IMR-90 (cell line): ENCODE results near the gene PDZD2. TPM values are rescaled to one million over a fixed set of nuclear protein-coding genes. Genes with fewer than 3 reads are reported as not detected.

Experiments used
- ATAC-seq: fragments of 200-7000 bp; cut with Tn5 transposase; 2 replicates; pipeline ENCODE4 v1.9.1; 2020; ENCODE audit warnings: low read depth, mild to moderate bottlenecking, moderate library complexity
- BruUV-seq: library from RNA; stranded (reverse); fragments of 400-500 nt; replicated peaks from 2 replicates; lab custom pipeline; 2021; lab: Mats Ljungman, UMichigan
- CTCF ChIA-PET: fragments of 300-600 bp; formaldehyde crosslinking; extraction: SDS; loops from one replicate; lab custom pipeline; 2021; ENCODE audit warnings: antibody characterized with exemption; lab: Yijun Ruan, JAX
- POLR2A ChIA-PET: fragments of 300-600 bp; sonication (Branson Sonifier 250); formaldehyde crosslinking; loops from one replicate; lab custom pipeline; 2022; ENCODE audit warnings: antibody characterized with exemption; ENCODE audit not compliant: unreplicated experiment; lab: Charles Lee
- DNase-seq: peaks from one replicate; pipeline ENCODE4 v3.0.0; 2013
- H2AFZ ChIP-seq: replicated peaks from 2 replicates; pipeline ENCODE3; 2013; ENCODE audit warnings: low read length, mild to moderate bottlenecking; ENCODE audit not compliant: poor library complexity
- H2AK5ac ChIP-seq: 2 replicates; pipeline ENCODE4 v1.6.1; 2013; ENCODE audit warnings: low read depth, low read length, inconsistent platforms
- H2AK9ac ChIP-seq: replicated peaks from 2 replicates; pipeline ENCODE3; 2013; ENCODE audit warnings: mild to moderate bottlenecking, low read depth, low read length, moderate library complexity; ENCODE audit not compliant: poor library complexity
- H2BK120ac ChIP-seq: 2 replicates; pipeline ENCODE4 v1.6.1; 2013; ENCODE audit warnings: low read depth, low read length, inconsistent platforms
- H2BK15ac ChIP-seq: 3 replicates; pipeline ENCODE4 v1.6.1; 2013; ENCODE audit warnings: low read depth, low read length, inconsistent platforms
- H2BK20ac ChIP-seq: 2 replicates; pipeline ENCODE4 v1.6.1; 2013; ENCODE audit warnings: low read depth, mild to moderate bottlenecking, inconsistent platforms, low read length, moderate library complexity
- H2BK5ac ChIP-seq: 2 replicates; pipeline ENCODE4 v1.6.1; 2013; ENCODE audit warnings: mild to moderate bottlenecking, low read depth, low read length, inconsistent platforms; ENCODE audit not compliant: poor library complexity, severe bottlenecking
- H3K14ac ChIP-seq: replicated peaks from 2 replicates; pipeline ENCODE4 v1.6.1; 2013; ENCODE audit warnings: low read depth, low read length, inconsistent platforms
- H3K18ac ChIP-seq: 2 replicates; pipeline ENCODE4 v1.6.1; 2013; ENCODE audit warnings: low read depth, low read length, control low read depth
- H3K23ac ChIP-seq: 2 replicates; pipeline ENCODE4 v1.6.1; 2013; ENCODE audit warnings: low read depth, low read length, inconsistent platforms
- H3K27ac ChIP-seq: 2 replicates; pipeline ENCODE4 v1.5.1; 2013; ENCODE audit warnings: mild to moderate bottlenecking, control low read depth, low read length; ENCODE audit not compliant: insufficient read depth
- H3K27me3 ChIP-seq: 2 replicates; pipeline ENCODE4 v1.6.1; 2013; ENCODE audit warnings: low read length; ENCODE audit not compliant: control insufficient read depth, insufficient read depth
- H3K36me3 ChIP-seq: 2 replicates; pipeline ENCODE4 v1.6.1; 2013; ENCODE audit warnings: low read length, mixed read lengths; ENCODE audit not compliant: control insufficient read depth, insufficient read depth
- H3K4ac ChIP-seq: 2 replicates; pipeline ENCODE4 v1.6.1; 2013; ENCODE audit warnings: low read depth, low read length, inconsistent platforms
- H3K4me1 ChIP-seq: 2 replicates; pipeline ENCODE4 v1.6.1; 2013; ENCODE audit warnings: low read length, mixed read lengths; ENCODE audit not compliant: control insufficient read depth, insufficient read depth
- H3K4me2 ChIP-seq: 2 replicates; pipeline ENCODE4 v1.6.1; 2013; ENCODE audit warnings: low read depth, mild to moderate bottlenecking, control low read depth, low read length, moderate library complexity
- H3K4me3 ChIP-seq: 2 replicates; pipeline ENCODE4 v1.5.1; 2013; ENCODE audit warnings: low read depth, mild to moderate bottlenecking, control low read depth, low read length, moderate library complexity; ENCODE audit not compliant: insufficient read depth
- H3K56ac ChIP-seq: 2 replicates; pipeline ENCODE4 v1.6.1; 2013; ENCODE audit warnings: low read length, inconsistent platforms; ENCODE audit not compliant: insufficient read depth; ENCODE audit errors: extremely low read depth
- H3K79me1 ChIP-seq, 2 experiments: 2 replicates each; pipeline ENCODE4 v1.6.1; 2013; ENCODE audit warnings: low read length in 2 of 2, inconsistent platforms in 1 of 2, low read depth in 1 of 2
- H3K9ac ChIP-seq: 2 replicates; pipeline ENCODE4 v1.6.1; 2013; ENCODE audit warnings: low read depth, low read length, control low read depth
- H3K9me1 ChIP-seq: 2 replicates; pipeline ENCODE4 v1.6.1; 2013; ENCODE audit warnings: low read length, inconsistent platforms; ENCODE audit not compliant: insufficient read depth
- H3K9me3 ChIP-seq: 2 replicates; pipeline ENCODE4 v1.6.1; 2013; ENCODE audit warnings: low read length; ENCODE audit not compliant: control insufficient read depth, insufficient read depth
- H4K20me1 ChIP-seq: 2 replicates; pipeline ENCODE4 v1.6.1; 2013; ENCODE audit warnings: low read length, inconsistent platforms; ENCODE audit not compliant: insufficient read depth
- H4K5ac ChIP-seq: 2 replicates; pipeline ENCODE4 v1.6.1; 2013; ENCODE audit warnings: mild to moderate bottlenecking, low read depth, low read length, control low read depth
- H4K8ac ChIP-seq, 2 experiments: 2 replicates each; pipeline ENCODE4 v1.6.1; 2013; ENCODE audit warnings: low read depth in 2 of 2, low read length in 2 of 2, control low read depth in 1 of 2, inconsistent platforms in 1 of 2
- H4K91ac ChIP-seq: 2 replicates; pipeline ENCODE4 v1.6.1; 2013; ENCODE audit warnings: low read depth, low read length, inconsistent platforms; ENCODE audit not compliant: insufficient read depth
- BHLHE40 ChIP-seq: fragments of 150-350 bp; IDR thresholded peaks from 2 replicates; pipeline ENCODE4 v1.6.1; 2016; ENCODE audit warnings: mild to moderate bottlenecking, low read depth, low read length
- CEBPB ChIP-seq: IDR thresholded peaks from 2 replicates; pipeline ENCODE4 v1.6.1; 2012; ENCODE audit warnings: low read depth, low read length, improper control_type of control experiment
- CHD1 ChIP-seq: IDR thresholded peaks from 2 replicates; pipeline ENCODE4 v1.6.1; 2012; ENCODE audit warnings: low read depth, low read length, improper control_type of control experiment
- FOS ChIP-seq: fragments of 150-350 bp; IDR thresholded peaks from 2 replicates; pipeline ENCODE4 v1.6.1; 2016; ENCODE audit warnings: low read depth, low read length
- MAFK ChIP-seq: IDR thresholded peaks from 2 replicates; pipeline ENCODE4 v1.6.1; 2012; ENCODE audit warnings: low read depth, low read length, improper control_type of control experiment
- MAZ ChIP-seq: IDR thresholded peaks from 2 replicates; pipeline ENCODE4 v1.6.1; 2012; ENCODE audit warnings: low read depth, mild to moderate bottlenecking, low read length, improper control_type of control experiment, moderate library complexity, borderline replicate concordance
- MXI1 ChIP-seq: IDR thresholded peaks from 2 replicates; pipeline ENCODE4 v1.6.1; 2012; ENCODE audit warnings: low read depth, mild to moderate bottlenecking, low read length, moderate library complexity, borderline replicate concordance
- NFE2L2 ChIP-seq: fragments of 150-350 bp; IDR thresholded peaks from 2 replicates; pipeline ENCODE4 v1.6.1; 2016; ENCODE audit warnings: low read depth, mild to moderate bottlenecking, low read length
- POLR2A ChIP-seq: IDR thresholded peaks from 2 replicates; pipeline ENCODE4 v1.6.1; 2012; ENCODE audit warnings: mild to moderate bottlenecking, low read depth, low read length
- RAD21 ChIP-seq: IDR thresholded peaks from 2 replicates; pipeline ENCODE4 v1.6.1; 2012; ENCODE audit warnings: low read length, improper control_type of control experiment
- RCOR1 ChIP-seq: IDR thresholded peaks from 2 replicates; pipeline ENCODE4 v1.6.1; 2012; ENCODE audit warnings: mild to moderate bottlenecking, low read length, improper control_type of control experiment; ENCODE audit not compliant: insufficient replicate concordance
- RFX5 ChIP-seq: IDR thresholded peaks from 2 replicates; pipeline ENCODE4 v1.8.0; 2012; ENCODE audit warnings: low read depth, mild to moderate bottlenecking, low read length, moderate library complexity
- SMC3 ChIP-seq: fragments of 150-350 bp; IDR thresholded peaks from 2 replicates; pipeline ENCODE4 v1.6.1; 2016; ENCODE audit warnings: low read depth, mild to moderate bottlenecking, antibody characterized with exemption, low read length, moderate library complexity
- USF2 ChIP-seq: fragments of 150-350 bp; IDR thresholded peaks from 2 replicates; pipeline ENCODE4 v1.6.1; 2017; ENCODE audit warnings: mild to moderate bottlenecking, antibody characterized with exemption, low read length, low read depth
- WGBS, 2 experiments: methylation state at CpG; one replicate each; pipeline versions ENCODE4 v1.1.5 to v1.1.7; 2013; ENCODE audit warnings: missing lambda C conversion rate in 2 of 2; ENCODE audit not compliant: insufficient read length in 1 of 2; ENCODE audit errors: extremely low coverage in 2 of 2; 5-methylcytosine and 5-hydroxymethylcytosine counted together
- dilution Hi-C: fragments of 300-500 bp; cut with HindIII; formaldehyde crosslinking; loops from one replicate; pipeline ENCODE4 v1.14.3; 2018; ENCODE audit warnings: low sequenced_read_pairs; ENCODE audit not compliant: unreplicated experiment
- in situ Hi-C: fragments of 300-500 bp; cut with MboI; formaldehyde crosslinking; loops from 3 replicates; pipeline ENCODE4 v1.14.3; 2019; ENCODE audit warnings: low sequenced_read_pairs, inconsistent platforms, mixed read lengths
- intact Hi-C: fragments of 100-400 bp; cut with micrococcal nuclease; formaldehyde crosslinking; loops from 2 replicates; pipeline ENCODE4 v1.10.0; 2022
- polyA plus RNA-seq, 3 experiments: library from polyadenylated mRNA; depleted of rRNA; stranded (reverse); fragments of >200 nt; gene quantifications; 2 replicates each; pipeline ENCODE4 v1.2.3, GENCODE V29; 2012; ENCODE audit warnings: low replicate concordance in 1 of 3
- total RNA-seq: library from RNA; depleted of rRNA; stranded (reverse); fragments of >200 nt; gene quantifications from 2 replicates; pipeline ENCODE4 v1.2.3, GENCODE V29; 2012

Gene PDZD2
- total and polyA plus RNA-seq, 2 of the 4 experiments (the other 2 are of a cell fraction), result under 0.01 to 0.02 TPM

- Histone ChIP-seq H2AK9ac (no peak overlapping the region), H3K4me3 (no peak overlapping the region), H3K4ac (no peak overlapping the region), H4K91ac (no peak overlapping the region), H4K20me1 (no peaks in the 10 kb centered on the region), H3K4me1 (no peaks in the 10 kb centered on the region), H3K14ac (no peak overlapping the region), H2AFZ (no peak overlapping the region), H3K27ac (no peak overlapping the region), H3K4me2 (no peak overlapping the region), H2BK120ac (no peak overlapping the region), H4K5ac (no peak overlapping the region), H3K18ac (no peak overlapping the region), H3K56ac (no peak overlapping the region), H2AK5ac (no peak overlapping the region), H3K27me3 (peaks cover 9% of the 10 kb centered on the region), H3K23ac (no peak overlapping the region), H2BK20ac (no peak overlapping the region), H2BK15ac (no peak overlapping the region), H3K9me3 (no peaks in the 10 kb centered on the region), H2BK5ac (no peak overlapping the region), H3K79me1 (no peaks in the 10 kb centered on the region), H3K9me1 (no peaks in the 10 kb centered on the region), H4K8ac (no peak overlapping the region), H3K9ac (no peak overlapping the region), H3K36me3 (no peaks in the 10 kb centered on the region)
- no peak for ATAC-seq
- POLR2A ChIA-PET, result no interaction called here
- TF ChIP-seq CHD1 (no peak), RFX5 (no peak), USF2 (no peak), RAD21 (no peak), MAZ (no peak), SMC3 (no peak), BHLHE40 (no peak), POLR2A (no peak), MXI1 (no peak), NFE2L2 (no peak), CEBPB (no peak), FOS (no peak), MAFK (no peak), RCOR1 (no peak)
- WGBS, 2 experiments, result 81% methylated on average over 2 of the region's 5 CpGs; no CpG with 5 or more reads in 1 of the 2 experiments
- intact Hi-C loops (no loop called here), dilution Hi-C loops (no loop called here), in situ Hi-C loops (no loop called here)
- DNase-seq, result no peak
- BruUV-seq, result no TSS peak
- CTCF ChIA-PET, result no interaction called here
These were observed 360.5 kb downstream of the PDZD2 start for GRCh38 chr5:31999470-31999869.
